Middle frontal gyrus (tissue), 1 donor: Measurements from ENCODE around the gene ADAMTS17.

Source experiments
- DNase-seq: peaks from one replicate; pipeline ENCODE4 v3.0.0-alpha.2; 2015; ENCODE audit warnings: low spot score; ENCODE audit errors: extremely low spot score

ADAMTS17 gene

DNA sequence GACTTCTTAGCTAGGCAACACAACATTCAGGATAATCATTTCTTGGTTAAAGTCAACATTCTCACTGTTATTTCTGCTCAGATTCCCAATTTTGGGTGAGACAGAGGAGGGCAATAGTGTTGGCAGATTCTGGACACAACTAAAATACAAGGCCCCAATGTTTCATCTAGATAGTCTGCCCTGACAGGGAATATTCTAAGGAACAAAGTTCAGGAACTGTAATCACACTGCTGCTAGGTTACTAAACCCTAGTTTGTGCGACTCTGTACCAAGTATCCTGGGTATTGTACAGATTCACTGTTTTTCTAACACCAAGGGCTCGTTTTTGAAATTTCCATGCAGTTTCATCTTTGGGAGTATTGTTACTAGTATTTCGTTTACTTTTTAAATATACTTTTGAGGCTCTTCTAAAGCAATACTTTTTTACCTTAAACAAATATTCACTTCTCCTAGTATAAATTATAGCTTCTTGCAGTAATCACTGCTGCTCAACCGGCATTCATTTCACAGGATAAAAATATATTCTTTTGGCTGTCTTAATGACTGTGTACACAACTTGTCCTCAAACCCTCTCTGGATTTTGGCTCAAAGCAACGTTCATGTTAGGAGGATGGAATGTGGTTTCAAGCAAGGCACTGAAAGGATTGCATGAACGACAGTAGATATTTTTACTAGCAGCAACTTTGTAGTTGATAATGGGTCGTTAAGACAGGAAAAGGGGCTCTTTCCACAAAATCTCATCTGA, 167.4 kb downstream of the ADAMTS17 start:
- no peak for DNase-seq

DNA sequence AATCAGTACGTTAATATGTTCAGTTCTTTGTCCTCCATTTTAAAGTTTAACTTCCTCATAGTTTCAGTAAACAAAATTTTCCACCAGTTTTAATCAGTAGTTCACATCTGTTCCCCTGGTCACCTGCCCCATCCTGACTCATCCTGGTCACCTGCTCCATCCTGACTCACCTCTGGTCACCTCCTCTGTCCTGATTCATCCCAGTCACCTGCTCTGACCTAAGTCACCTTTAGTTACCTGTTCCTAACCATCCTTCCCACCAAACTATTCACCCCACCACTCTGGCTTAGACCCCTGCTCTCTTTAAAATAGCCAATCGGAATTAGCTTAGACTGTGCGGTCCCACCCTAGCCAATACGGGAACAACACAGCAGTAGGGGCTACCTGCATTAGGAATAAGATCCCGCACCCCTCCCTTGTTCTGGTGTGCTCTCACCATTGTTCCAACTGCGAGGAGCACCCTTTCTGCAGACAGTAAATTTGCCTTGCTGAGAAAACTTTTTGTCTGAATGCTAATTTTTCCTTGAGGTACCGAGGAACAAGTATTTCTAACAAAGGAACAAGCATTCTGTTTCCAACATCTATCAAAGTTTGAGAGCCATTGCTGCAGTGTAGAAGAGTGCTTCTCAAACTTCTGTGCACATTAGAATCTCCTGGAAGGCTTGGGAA, 169.3 kb downstream of the ADAMTS17 start:
- no peak for DNase-seq

DNA sequence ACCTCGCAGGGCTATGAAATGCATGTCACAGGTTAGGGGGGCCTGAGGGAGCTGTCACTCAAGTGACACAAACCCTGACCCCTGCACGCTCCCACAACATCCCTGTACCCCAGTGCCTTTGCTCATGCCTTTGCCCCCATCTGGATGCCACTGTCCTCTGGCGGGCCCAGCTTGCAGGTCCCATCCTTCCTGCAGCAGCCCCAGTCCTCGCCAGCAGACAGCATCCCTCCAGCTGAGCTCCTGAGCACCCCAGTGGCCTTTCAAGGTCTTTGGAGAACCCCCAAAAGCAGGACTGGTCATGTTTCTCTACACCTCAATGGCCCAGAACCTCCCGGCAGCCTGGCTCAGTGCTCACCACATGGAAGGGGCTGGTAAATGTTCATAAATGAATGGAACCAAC, 170.4 kb downstream of the ADAMTS17 start:
- DNase-seq, result no peak

DNA sequence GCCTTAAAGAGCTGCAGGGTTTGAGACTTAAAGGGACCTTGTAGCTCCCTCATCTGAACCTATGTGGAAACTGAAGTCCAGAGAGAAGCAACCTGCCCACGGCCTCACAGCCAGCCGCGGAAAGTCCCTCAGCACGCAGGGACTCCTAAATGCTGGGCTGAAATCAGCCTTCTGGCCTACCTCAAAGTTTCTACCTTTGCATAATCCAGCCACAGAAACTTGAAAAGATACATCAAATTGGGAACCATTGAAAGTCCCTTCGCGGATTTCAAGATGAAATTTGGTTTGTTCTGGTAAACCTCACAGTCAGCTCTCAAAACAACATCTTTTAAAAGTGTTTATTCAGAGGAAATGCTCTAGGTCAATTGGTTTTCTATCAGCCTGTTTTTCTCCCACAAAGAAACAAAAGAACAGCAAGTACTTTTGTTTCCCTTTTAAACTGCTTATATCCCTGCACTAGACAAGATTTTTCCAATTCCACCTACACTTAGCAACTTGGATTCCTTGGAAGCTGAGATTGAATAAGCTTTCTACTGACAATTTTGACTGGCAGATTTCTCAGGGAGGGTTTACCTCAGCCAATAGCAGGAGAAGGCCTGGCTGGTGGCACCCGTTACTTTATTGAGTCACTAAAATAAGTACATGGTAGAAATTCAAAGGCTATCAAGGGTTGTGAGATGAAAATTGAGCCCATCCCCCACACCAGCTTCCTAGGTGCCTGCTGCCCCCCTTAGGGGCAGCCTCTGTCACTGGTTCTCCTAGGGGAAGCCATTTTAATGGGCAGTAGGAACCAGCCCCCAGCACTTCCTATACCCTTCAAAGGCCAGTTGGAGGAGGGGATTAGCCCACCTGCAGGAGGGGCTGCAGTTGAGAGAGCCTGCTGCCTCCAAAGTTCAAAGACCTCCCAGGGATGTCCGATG, 171.2 kb downstream of the ADAMTS17 start:
- DNase-seq, result no peak

DNA sequence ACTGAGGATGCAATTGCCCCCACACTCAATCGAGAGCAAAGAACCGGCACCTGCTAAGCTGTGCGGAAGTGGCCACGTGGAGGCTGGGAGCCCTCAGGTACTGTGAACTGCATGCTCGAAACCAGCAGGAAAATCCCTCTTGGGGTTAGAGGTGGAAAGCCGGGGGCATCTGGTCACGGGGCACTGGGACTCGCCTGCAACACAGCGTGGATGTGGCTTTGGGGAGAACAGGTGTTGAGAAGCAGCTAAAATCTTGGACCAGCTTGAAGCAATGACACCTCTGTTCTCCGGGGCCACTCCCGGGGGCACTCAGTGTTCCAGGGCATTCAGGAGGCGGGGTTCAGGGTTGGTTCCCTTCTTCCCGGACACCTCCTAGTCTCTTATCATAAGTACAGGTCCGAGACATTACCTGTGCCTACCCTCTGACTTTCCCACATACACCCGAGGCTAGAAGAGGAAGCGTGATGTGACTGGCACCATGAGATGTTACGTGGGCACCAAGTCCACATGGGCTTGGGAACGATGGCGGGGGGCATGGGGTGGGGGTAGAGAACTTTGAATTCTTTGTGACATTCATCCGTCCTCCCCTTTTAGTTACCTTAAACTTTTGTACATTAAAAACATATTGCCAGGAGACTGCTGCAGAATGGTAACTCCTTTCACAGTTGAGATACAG, 172.0 kb downstream of the ADAMTS17 start:
- DNase-seq, result no peak

DNA sequence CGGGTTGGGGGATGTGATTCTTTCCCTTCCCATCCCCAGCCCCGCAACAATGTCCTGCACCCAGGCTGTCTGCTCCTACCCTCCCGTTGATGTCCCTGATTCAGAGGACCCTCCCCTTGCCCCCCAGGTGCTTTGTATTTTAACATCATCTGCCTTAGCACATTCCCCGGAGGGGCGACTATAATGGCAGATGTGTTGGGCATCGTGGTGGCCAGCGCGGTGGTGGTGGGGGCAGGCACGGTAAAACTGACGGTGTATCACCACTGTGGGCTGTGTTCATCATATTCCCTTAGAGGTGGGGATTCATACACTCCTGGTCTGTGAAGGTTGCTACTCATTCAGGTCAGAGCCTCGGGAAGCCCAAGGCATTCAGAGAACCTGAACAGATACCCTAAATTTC, 173.0 kb downstream of the ADAMTS17 start:
- DNase-seq, result no peak

GRCh38 chr15:100167884-100168375, 173.8 kb downstream of the ADAMTS17 start:
- no peak for DNase-seq

DNA sequence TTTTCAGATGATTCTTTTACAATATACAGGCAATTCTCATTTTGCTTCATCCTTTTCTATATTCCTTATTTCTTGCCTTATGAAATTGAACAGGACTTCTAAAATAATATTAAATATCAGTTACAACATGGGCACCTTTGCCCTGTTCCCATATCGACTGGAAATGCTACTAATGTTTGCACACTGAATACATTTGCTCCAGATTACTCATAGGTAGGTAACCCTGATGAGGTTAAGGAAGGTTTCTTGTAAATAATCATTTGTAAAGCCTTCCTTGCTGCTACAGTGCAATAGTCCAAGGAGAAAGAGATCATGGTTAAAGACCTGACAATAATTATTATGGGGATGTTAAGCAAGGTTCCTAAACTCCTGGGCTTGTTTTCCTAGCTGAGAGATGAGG, 175.5 kb downstream of the ADAMTS17 start:
- no peak for DNase-seq

- DNase-seq, result no peak
Measured at GRCh38 chr15:100163961-100164360, 177.8 kb downstream of the ADAMTS17 start.

GRCh38 chr15:100160953-100161352, 180.8 kb downstream of the ADAMTS17 start:
- no peak for DNase-seq

DNA sequence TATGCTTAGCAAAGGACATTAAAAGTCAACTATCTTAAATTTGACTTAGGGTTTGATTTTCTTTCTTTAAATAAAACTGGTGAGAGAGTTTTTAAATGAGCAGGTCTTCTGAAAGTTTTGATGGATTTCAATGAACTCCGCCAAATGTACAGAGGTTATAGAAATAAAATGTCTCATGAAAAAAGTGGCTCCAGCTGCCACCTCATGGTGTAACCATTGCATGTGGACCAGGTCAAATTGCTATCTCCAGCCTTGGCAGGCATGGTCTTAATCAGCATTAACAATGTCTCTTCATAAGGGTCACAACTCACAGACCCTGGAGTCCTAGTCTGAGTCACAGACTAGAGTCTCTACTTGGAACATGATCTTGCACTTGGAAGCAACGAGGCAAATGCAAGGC, 182.3 kb downstream of the ADAMTS17 start:
- DNase-seq, result no peak

DNA sequence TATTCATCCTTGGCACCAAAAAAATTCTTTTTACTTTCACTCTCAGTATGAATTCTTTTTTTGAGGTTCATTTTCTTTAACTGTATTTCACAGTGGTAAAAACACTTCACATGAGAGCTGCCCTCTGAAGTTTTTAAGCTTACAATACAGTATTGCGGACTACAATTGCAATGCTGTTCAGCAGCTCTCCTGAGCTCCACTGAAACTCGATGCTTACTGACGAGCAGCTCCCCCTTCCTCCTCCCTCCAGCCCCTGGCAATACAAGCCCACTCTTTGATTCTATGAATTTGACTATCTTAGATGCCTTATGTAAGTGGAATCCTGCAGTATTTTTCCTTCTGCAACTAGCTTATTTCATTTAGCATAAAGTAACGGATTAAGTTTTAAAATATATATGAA, 183.4 kb downstream of the ADAMTS17 start:
- no peak for DNase-seq

DNA sequence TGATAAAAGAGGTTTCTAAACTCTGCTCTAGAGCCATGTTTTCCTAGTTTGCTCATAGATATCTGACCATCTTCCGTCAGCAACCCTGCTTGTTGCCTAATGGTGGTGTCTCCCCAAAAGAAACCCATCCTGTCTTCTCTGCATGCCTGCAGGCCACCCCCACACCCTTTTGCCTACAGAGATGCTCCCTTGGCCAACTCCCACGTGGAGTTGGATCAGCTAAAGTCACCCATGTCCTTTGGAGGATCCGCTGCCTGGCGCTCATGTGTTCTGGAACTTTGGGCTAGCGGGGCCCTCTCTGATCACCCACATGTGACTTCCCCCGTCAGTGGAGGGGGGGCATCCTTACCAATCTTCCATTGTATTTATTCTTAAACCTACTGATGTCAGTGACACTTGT, 185.6 kb downstream of the ADAMTS17 start:
- no peak for DNase-seq

GRCh38 chr15:100154338-100154737, 187.4 kb downstream of the ADAMTS17 start:
- no peak for DNase-seq

DNA sequence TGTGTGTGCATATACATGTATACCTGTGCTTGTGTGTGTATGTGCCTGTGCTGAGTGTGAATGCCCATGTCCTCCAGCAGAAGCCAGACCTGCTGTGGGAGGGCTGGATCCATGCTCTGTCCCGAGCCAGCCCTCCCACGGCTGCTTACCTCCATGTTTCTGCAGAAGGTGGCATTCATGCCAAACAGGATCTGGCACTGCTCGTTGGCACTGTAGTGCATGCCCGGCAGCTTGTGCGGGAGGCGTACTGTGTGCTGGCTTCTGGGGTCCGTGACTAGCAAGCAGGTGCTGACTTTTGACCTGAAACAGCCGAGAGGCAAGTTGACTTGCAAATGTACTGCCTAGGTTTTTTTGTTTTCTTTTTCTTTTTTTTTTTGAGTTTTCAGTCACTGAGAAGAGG, 189.3 kb downstream of the ADAMTS17 start:
- DNase-seq, result no peak

DNA sequence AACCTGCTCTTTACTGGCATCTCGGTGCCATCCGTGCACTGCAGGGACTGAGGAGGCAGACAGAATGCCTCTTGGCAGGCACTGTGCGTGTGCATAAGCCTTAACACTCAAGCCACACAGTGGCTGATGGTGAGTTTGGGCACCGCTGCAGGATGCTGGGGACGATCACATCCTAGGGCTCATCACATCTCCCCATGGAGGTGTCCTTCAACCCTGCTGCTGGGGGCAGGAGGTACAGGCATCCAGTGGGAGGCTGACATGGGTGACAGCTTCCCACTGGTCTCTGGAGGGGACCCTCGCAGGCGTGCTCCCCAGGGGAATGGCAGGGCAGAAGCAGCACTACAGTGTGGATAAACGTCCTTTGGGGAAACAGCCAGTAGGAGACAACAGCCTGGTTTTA, 190.9 kb downstream of the ADAMTS17 start:
- no peak for DNase-seq

DNA sequence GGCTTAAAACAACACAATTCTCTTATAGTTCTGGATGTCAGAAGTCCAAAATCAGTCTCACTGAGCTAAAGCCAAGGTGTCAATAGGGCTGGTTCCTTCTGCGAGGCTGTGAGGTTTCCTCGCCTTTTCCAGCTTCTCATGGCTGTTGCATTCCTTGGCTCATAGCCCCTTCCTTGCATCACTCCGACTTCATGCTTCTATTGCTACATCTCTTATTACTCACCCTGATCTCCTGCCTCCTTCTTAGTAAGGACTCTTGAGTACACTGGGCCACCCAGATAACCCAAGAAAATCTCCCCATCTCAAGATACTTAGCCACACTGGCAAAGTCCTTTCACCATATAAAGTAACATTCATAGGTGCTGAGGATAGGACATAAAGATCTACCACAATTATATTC, 193.9 kb downstream of the ADAMTS17 start:
- DNase-seq, result no peak

GRCh38 chr15:100143378-100143777, 198.4 kb downstream of the ADAMTS17 start:
- no peak for DNase-seq

GRCh38 chr15:100141311-100142001, 200.3 kb downstream of the ADAMTS17 start:
- peak; percentile 21 for DNase-seq

- no peak for DNase-seq
Measured at GRCh38 chr15:100140527-100141308, 201.1 kb downstream of the ADAMTS17 start.
